Activated naive CD8-positive, alpha-beta T cell treated with anti-CD3 and anti-CD28 coated beads, Interleukin-2, amount 50 U/mL, for 16 hours (primary cell): ENCODE measurements around the gene PIH1D1.
"Not testable (repeated sequence)": the region's sequence is repeated elsewhere in the genome, so short reads cannot be mapped to it uniquely, and the experiment has no call there.

Source experiments
- DNase-seq: peaks from one replicate; pipeline ENCODE4 v3.0.0-alpha.2; 2020; ENCODE audit warnings: low read depth, low spot score

Gene PIH1D1

DNA sequence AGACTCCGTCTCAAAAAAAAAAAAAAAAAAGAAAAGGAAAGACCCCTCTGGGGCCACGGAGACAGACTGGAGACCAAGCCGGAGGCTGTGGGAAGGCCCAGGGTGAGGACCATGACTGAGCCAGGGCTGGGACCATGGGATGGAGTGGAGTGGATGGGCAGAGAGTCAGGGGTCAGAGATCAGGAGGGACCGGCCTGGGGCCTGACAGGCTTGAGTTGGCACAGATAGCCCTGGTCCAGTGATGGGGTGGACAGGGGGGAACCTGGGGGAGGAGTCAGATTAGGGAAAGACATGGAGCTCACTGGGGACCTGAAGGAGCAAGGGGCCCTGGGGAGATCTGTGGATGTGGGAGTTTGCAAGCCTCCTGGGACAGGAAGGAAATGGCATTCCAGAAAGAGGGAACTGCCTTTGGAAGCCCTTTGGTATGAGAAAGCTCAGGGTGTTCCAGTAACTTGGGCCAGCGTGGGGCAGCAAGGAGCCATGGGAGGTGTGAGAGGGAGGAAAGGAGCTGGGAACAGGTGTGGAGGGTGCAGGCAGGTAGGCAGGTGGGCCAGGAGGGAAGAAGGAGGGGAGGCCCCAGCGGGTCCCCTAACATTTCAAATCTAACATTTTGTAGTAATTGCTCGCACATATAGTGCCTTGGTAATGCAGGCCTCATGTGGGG lies 29.5 kb upstream of the PIH1D1 start:
- DNase-seq: no peak

GRCh38 chr19:49479975-49480628 lies 28.5 kb upstream of the PIH1D1 start:
- DNase-seq: no peak

GRCh38 chr19:49475995-49476880 lies 24.6 kb upstream of the PIH1D1 start:
- DNase-seq: peak; percentile 53

GRCh38 chr19:49475191-49475917 lies 23.7 kb upstream of the PIH1D1 start:
- DNase-seq: no peak

DNA sequence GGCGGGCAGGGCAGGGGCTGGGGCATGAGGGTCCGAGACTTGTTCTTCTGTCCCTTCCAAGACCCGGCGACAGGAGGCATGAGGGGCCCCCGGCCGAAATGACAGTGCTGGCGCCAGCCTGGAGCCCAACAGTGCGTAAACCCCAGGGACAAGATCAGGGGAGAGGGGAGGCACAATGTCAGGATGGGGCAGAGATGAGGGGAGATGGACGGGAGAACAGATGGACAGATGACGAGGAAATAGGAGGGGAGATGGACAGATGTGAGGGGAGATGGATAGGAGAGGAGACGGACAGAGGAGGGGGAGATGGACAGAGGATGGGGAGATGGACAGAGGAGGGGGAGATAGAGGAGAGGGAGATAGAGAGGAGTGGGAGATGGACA lies 22.9 kb upstream of the PIH1D1 start:
- DNase-seq: no peak

DNA sequence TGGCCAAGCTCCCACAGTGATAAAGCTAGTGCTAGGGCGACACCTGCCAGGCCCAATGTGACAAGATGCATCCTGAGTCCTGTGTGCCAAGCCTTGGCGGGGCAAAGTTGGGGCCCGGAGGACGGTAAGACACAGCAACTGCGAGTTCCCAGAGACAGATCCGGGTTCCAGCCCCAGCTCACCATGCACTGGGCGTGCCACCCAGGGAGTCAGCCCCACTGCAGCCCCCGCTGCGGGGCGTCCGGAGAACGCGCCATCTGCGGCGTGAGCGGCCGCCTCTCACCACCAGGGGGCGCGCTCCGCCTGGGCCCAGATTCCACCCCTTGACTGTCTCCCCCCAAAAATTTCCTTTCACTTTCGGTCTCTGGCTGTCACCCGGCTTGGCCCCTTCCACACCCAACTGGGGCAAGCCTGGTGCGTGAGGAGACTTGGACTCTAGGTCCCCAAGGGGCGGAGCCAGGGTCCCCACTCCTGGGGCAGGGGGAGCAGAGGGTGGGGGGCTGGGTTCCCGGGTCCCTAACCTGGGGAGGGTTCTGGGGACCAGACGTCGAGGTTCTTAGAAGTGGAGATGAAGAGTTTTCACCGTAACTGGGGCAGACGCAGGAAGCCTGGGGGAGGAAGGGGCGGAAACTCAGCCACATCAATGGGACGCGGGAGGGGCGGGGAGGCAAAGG lies 22.4 kb upstream of the PIH1D1 start, which contains the start of gene FLT3LG:
TSS of gene FLT3LG (plus strand) at position 348 of the 674 bp plus-strand sequence. CDS start 425 bp downstream, outside the sequence.
- peak; percentile 87 for DNase-seq

GRCh38 chr19:49473501-49473867 lies 21.9 kb upstream of the PIH1D1 start:
- not testable (repeated sequence) for DNase-seq

GRCh38 chr19:49472936-49473335 lies 21.3 kb upstream of the PIH1D1 start:
- DNase-seq: no peak

DNA sequence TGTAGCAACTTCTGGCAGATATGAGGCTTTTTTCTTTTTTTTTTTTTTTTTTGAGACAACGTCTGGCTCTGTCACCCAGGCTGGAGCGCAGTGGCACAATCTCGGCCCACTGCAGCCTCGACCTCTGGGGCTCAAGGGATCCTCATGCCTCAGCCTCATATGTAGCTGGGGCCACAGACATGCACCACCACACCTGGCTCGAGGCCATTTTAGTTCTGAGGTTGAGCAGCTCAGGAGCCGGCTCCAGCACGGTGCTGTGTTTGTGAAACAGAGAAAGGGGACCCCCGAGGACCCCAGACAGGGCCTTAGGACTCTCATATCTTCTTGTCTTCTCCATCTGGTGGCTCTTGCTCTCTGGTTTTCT lies 19.0 kb upstream of the PIH1D1 start:
- DNase-seq: no peak

DNA sequence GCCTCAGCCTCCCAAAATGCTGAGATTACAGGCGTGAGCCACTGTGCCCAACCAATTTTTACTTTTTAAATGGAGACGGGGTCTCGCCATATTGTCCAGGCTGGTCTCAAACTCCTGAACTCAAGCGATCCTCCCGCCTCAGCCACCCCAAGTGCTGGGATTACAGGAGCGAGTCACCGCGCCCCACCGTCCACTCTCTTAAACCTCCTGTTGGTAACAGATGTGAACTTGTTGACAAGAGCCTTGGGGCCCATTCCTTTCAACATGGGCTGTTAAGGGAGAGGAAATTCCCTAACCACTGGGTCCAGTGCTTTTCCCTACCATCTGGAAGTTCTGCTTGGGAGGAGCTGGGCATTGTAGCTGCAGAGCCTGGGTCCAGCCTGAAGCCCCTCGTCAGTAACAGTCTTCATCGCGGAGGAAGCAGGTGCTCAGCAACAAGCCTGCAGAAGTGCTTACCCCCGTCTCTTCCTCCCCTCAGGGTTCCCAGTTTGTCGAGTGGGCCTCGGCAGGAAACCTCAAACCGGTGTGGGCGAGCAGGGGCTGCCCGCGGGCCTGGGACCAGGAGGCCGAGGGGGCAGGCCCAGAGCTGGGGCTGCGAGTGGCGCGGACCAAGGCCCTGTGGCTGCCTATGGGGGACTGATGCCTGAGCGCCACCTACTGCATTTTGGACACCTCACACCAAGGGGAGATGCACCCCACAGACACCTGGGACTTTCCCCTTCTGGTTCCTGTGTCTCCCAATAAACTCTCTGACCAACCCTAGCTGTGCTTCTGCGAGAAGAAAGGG lies 18.4 kb upstream of the PIH1D1 start:
- no peak for DNase-seq

- no peak for DNase-seq
Measured at GRCh38 chr19:49468746-49469447, 17.3 kb upstream of the PIH1D1 start.

GRCh38 chr19:49468199-49468598 lies 16.6 kb upstream of the PIH1D1 start:
- DNase-seq: no peak

DNA sequence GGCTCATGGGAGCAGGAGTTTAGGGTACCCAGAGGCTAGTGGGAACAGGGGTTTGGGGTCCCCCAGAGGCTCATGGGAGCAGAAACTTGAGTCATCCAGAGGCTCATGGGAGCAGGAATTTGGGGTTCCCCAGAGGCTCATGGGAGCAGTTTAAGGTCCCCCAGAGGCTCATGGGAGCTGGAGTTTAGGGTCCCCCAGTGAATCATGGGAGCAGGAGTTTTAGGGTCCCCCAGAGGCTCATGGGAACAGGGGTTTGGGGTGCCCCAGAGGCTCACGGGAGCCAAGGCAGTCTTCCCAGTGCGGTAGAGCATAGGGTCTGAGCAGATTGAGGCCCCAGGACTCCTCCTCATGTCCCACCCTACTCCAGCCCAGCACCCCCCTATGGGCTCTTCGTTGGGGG lies 13.8 kb upstream of the PIH1D1 start:
- DNase-seq: no peak

GRCh38 chr19:49463960-49464740 lies 12.5 kb upstream of the PIH1D1 start:
- DNase-seq: no peak

DNA sequence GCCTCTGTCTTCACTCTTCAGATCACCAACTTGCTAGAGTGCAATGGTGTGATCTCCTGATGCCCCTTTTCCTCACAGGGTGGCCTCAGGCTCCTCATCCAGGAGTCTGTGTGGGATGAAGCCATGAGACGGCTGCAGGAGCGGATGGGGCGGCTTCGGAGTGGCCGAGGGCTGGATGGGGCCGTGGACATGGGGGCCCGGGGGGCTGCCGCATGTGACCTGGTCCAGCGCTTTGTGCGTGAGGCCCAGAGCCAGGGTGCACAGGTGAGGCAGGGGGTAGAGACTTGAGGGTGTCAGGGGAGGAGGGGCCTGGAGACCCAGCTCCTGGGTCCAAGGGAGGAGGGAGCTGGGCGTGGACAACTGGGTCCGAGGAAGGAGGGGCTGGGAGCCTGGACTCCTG lies 10.9 kb upstream of the PIH1D1 start:
- no peak for DNase-seq

DNA sequence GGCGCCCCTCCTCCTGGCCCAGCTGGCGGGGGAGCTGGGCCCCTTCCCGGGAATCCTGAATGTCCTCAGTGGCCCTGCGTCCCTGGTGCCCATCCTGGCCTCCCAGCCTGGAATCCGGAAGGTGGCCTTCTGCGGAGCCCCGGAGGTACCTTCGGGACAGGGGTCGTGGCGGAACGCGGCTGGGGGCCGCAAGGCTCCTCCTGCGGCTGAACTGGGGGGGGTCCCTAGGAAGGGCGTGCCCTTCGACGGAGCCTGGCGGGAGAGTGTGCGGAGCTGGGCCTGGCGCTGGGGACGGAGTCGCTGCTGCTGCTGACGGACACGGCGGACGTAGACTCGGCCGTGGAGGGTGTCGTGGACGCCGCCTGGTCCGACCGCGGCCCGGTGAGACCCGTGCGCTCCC lies 10.0 kb upstream of the PIH1D1 start:
- DNase-seq: no peak

DNA sequence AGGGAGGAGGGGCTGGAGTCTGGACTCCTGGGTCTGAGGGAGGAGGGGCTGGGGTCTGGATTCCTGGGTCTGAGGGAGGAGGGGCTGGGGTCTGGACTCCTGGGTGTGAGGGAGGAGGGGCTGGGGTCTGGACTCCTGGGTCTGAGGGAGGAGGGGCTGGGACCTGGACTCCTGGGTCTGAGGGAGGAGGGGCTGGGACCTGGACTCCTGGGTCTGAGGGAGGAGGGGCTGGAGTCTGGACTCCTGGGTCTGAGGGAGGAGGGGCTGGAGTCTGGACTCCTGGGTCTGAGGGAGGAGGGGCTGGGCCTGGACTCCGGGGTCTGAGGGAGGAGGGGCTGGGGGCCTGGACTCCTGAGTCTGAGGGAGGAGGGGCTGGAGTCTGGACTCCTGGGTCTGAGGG lies 9.5 kb upstream of the PIH1D1 start:
- not testable (repeated sequence) for DNase-seq

- DNase-seq: no peak
Measured at GRCh38 chr19:49459388-49459787, 7.8 kb upstream of the PIH1D1 start.

DNA sequence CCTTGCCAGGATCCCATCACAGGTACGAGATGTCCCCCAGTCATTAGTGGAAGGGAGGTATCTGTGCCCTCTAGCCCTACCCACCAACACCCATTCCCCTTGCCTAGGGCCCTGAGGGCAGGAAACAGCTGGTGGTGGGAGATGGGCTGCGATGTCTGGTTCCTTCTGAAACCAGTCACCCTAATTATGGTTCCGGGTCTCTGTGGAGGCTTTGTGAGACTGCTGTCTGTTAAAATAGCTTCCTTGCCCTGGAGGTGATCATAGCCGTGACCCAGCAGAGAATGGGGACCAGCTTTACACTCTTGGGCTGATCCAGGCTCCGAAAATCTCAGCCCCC lies 6.9 kb upstream of the PIH1D1 start:
- DNase-seq: no peak
